OCI-LY7 (cell line): ENCODE results near the gene ELAVL2.

Experiments used
- EZH2phosphoT487 ChIP-seq: fragments of 200-600 bp; sonication (generic); IDR thresholded peaks from 2 replicates; pipeline ENCODE4 v1.6.1; 2018; ENCODE audit warnings: low read depth, borderline replicate concordance, mild to moderate bottlenecking, mixed run types, antibody characterized with exemption, low read length, moderate library complexity, mixed read lengths
- TF ChIP-seq, protein P1 (sequence below): fragments of 200-600 bp; sonication (generic); conservative IDR thresholded peaks from 2 replicates; pipeline ENCODE4 v1.5.1; 2014; ENCODE audit warnings: mild to moderate bottlenecking, antibody characterized with exemption, low read length, moderate library complexity, mixed read lengths

- TF ChIP-seq, protein P1, sequence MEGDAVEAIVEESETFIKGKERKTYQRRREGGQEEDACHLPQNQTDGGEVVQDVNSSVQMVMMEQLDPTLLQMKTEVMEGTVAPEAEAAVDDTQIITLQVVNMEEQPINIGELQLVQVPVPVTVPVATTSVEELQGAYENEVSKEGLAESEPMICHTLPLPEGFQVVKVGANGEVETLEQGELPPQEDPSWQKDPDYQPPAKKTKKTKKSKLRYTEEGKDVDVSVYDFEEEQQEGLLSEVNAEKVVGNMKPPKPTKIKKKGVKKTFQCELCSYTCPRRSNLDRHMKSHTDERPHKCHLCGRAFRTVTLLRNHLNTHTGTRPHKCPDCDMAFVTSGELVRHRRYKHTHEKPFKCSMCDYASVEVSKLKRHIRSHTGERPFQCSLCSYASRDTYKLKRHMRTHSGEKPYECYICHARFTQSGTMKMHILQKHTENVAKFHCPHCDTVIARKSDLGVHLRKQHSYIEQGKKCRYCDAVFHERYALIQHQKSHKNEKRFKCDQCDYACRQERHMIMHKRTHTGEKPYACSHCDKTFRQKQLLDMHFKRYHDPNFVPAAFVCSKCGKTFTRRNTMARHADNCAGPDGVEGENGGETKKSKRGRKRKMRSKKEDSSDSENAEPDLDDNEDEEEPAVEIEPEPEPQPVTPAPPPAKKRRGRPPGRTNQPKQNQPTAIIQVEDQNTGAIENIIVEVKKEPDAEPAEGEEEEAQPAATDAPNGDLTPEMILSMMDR, result no peak
- no peak for TF ChIP-seq EZH2phosphoT487
Observed at GRCh38 chr9:23789529-23790254, 36.3 kb downstream of the ELAVL2 start.
